GM19043 (cell line): ENCODE data around the gene PCSK9.
"Not testable (repeated sequence)": the region's sequence is repeated elsewhere in the genome, so short reads cannot be mapped to it uniquely, and the experiment has no call there.

ENCODE experiments used
- ATAC-seq: cut with Tn5 transposase; IDR thresholded peaks from one replicate; pipeline ENCODE4 v1.9.1; 2021; ENCODE audit warnings: low read depth; ENCODE audit not compliant: unreplicated experiment

PCSK9 gene

DNA sequence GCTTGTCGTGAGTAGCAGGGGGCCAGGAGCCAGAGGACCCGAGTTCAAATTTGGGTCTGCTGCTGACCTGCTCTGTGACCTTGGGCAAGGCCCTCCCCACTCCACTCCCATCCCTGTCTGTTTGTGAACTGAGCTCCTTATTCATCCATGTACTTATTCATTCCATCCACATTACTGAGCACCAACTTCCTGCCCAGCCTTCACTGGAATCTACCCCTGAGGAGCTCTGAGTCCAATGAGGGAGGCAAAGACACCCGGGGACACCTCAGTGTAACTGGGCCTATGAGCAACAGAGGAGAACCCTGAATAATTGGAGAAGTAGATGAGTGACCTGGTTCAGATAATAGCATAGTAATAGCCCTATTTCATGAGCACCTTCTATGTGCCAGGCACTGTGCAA is 31.7 kb upstream of the PCSK9 start:
- no peak for ATAC-seq

GRCh38 chr1:55010194-55010886 is 29.0 kb upstream of the PCSK9 start:
- ATAC-seq, result no peak

DNA sequence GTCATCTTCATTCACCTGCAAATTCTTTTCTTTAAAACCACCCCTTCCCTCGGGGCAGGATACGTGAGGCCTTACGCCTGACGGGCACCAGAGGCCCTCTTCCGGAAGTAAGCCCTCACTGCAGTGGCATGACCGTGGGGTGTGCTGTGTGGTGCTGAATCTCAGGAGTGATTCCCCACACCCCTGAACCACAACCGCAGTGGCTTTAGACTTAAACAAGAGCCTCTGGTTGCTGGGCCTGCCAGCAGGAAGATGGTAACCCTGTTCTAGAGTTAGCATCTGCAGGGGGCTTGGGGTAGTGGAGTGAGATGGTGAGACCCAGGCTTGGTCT is 28.5 kb upstream of the PCSK9 start:
- ATAC-seq, result no peak

DNA sequence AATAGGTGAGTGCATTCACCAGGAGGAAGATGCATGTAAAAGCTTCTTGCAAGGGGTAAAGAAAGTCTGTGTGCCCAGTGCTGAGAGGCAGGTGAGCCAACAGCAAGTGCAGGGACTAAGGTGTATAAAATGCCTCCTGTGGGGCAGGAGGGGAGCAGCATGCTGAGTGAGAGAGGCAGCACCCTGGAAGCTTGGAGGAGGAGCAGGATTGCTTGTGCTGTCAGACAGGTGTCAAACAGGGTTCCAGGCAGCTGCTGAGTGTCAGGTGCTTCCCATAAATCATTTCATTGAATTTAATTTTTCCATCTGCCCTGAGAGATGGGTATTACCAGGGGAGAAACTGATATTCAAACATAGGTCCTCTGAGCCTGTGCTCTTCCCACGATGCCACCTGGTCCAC is 26.7 kb upstream of the PCSK9 start:
- ATAC-seq, result no peak

- no peak for ATAC-seq
Measured at GRCh38 chr1:55015123-55015522, 24.2 kb upstream of the PCSK9 start.

DNA sequence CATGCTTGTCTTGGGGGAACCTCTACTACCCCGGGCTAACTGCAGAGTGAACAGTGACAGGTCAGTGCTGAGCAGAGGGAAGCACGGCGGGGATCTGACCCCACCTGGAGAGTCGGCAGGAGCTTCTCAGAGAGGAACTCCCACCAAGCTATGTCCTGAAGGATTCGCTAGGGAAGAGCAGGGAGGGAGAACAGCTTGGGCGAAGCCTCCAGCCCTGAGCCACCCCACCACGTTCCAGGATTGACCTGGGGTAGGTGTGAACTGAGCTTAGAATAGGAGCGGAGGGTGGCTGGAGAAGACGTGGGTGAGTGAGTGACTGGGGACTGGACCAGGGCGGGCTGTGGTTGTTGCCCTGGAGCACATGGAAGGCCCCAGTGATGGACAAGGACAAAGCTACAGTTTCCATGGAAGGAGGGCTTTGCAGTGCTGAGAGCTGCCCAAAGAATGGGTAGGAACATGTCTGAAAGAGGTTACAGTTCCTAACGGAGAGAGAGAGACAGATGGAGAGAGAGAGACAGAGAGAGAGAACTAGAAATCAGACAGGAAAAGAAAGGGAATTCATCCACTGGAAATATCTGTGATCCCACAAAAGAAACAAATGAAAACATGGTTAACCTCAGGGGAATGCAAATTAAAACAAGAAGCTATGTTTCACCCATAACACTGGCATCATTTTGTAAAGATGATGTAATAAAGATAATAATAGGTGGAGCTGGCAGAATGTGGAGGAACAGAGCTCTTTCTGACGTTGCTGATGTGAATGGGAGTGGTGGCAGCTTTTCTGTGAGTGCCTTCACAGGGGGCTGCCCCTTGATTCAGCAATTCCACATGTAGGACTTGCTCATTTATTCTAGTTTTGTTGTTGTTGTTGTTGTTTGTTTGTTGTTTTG is 23.4 kb upstream of the PCSK9 start:
- ATAC-seq, result no peak

- ATAC-seq, result no peak
Measured at GRCh38 chr1:55018395-55018794, 21.0 kb upstream of the PCSK9 start.

GRCh38 chr1:55021942-55022546 is 17.3 kb upstream of the PCSK9 start:
- peak; percentile 71 for ATAC-seq

GRCh38 chr1:55024163-55024562 is 15.2 kb upstream of the PCSK9 start:
- ATAC-seq, result not testable (repeated sequence)

GRCh38 chr1:55026682-55027081 is 12.7 kb upstream of the PCSK9 start:
- ATAC-seq, result not testable (repeated sequence)

DNA sequence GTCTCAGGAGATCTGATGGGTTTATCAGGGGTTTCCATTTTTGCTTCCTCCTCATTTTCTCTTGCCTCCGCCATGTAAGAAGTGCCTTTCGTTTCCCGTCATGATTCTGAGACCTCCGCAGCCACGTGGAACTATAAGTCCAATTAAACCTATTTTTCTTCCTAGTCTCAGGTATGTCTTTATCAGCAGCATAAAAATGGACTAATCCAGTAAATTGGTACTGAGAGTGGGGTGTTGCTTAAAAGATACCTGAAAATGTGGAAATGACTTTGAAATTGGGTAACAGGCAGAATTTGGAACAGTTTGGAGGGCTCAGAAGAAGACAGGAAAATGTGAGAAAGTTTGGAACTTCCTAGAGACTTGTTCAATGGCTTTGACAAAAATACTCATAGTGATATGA is 8.2 kb upstream of the PCSK9 start:
- not testable (repeated sequence) for ATAC-seq

DNA sequence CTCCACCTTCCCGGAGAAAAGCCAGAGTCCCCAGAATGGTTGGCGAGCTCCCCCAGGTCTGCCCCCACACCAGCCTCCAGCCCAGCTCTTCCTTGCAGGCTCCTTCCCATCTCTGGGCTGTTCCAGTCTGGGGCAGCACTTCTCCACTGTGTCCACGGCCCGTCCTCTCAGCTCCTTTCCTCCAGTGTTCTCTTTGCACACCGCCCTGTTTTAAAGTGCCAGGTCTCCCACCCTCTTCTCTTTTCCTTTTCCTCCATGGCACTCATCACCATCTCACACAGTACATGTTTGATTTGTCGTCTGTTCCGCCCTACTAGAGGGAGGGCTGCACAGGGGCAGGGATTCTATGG is 6.1 kb upstream of the PCSK9 start:
- no peak for ATAC-seq

DNA sequence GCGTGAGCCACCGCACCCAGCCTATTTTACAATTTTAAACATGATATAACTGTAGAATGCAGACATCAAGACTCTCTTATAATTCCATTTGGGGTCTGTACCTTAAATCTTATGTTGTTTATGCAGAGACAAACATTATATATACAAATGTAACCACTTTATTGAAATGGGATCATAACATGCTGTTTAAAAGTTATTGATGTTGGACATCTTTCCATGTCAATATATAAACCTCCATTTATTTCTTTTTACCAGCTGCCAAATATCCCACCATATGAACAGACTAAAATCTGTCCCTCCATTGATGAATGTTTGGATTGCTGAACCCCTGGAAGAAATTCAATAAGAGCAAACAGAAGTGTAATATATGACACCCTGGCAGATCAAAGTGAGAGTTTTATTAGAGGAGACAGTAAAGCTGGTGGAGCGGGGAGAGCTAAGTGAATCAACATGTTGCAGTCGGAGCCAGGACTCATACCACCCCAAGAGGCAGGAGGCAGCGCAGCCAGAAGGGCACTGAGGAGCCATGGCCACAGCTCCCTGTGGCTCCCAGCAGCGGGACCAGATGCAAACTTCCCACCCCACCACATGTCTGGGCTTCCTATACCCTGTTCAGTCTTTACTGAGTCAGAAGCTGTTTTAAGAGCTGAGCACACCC is 4.7 kb upstream of the PCSK9 start:
- no peak for ATAC-seq

DNA sequence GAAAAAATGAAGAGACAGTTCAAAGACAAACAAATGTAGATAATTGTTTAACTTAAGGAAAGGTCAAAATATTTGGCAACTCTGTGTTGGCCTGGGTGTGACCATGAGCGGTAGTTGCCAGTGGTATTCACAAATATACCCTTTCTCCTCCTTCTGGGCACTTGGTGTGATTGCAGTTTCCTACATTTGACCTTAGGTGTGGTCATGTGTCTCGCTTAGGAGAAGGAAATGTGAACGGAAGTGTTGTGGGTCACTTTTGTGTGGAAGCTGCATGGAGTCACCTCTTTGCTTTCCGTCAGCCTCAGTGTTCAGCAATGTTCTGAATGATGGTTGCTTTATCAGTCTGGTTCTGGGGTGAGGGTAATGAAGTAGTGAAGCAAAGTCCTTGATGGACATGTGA is 3.4 kb upstream of the PCSK9 start:
- ATAC-seq, result no peak

- ATAC-seq, result no peak
Measured at GRCh38 chr1:55037733-55038551, 1.4 kb upstream of the PCSK9 start.

DNA sequence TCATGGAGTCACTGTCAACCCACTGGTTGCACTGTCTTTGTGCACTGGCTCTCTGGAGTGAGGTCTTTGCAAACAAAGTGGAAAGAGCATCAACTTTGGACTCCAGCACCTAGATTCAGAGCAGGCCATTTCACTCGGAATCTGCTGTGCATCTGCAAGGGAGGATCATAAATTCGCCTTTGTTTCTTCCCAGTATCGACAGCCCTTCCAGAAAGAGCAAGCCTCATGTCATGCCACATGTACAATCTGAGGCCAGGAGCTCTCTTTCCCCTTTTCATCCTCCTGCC is 853 bp upstream of the PCSK9 start:
- no peak for ATAC-seq

DNA sequence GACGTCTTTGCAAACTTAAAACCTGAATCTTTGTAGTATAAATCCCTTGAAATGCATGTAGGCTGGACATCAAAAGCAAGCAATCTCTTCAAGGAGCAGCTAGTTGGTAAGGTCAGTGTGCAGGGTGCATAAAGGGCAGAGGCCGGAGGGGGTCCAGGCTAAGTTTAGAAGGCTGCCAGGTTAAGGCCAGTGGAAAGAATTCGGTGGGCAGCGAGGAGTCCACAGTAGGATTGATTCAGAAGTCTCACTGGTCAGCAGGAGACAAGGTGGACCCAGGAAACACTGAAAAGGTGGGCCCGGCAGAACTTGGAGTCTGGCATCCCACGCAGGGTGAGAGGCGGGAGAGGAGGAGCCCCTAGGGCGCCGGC is 390 bp upstream of the PCSK9 start:
- no peak for ATAC-seq

GRCh38 chr1:55040083-55040932 is 960 bp downstream of the PCSK9 start:
- no peak for ATAC-seq

DNA sequence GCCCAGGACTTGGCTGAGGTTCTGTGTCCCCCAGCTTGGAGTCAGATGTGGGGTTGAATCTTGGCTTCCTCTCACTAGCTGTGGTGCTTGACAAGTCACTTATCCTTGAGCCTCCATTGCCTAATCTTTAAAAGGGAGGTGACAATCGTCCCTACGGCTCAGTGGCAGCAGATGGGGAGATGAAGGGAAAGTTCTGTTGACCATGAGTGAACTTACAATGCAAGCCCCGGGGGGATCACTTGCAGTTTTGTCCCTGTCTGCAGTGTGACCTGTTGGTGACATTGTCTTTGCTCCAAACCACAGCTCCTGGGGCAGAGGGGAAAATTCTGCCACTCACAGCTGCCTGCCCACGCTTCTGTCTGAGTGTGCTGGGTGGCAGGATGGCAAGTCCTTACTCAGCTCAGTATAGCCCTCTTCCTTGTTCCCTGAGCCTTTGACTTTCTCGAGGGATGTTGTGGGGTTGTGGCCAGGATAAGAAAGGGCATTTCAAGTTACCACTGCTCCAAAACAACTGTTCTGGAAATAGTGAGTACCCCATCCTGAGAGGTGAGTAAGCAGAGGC is 1.7 kb downstream of the PCSK9 start:
- no peak for ATAC-seq

DNA sequence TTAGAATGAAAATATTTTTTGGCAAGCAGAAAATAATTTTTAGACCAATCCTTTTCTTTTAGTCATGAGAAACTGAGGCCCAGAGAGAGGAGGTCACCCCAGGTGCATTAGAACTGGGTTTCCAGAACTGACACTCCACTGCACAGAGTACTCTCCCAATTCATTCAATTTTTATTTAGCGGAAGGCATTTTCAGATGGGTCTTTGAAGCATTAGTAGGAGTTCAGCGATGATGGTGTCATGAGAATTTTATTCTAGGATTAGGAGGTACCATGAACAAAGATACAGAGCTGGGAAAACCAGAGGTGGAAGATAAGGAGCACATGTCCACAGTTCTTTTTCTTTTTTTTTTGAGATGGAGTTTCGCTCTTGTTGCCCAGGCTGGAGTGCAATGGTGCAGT is 2.3 kb downstream of the PCSK9 start:
- no peak for ATAC-seq
